Endometrial microvascular endothelial cells (primary cell): ENCODE results near the gene SGTB. TPM values are rescaled to one million over a fixed set of nuclear protein-coding genes. Genes with fewer than 3 reads are reported as not detected.

ENCODE experiments used
- in situ Hi-C: cut with HindIII; loops from 2 replicates; pipeline ENCODE4 v1.10.0; 2017; ENCODE audit warnings: low sequenced_read_pairs, low pct_unique_long_range_greater_than_20kb; ENCODE audit errors: inconsistent ontology term
- total RNA-seq: library from RNA; depleted of rRNA; stranded (reverse); fragments of >200 nt; gene quantifications from one replicate; pipeline ENCODE4 v1.2.3, GENCODE V29; 2015; ENCODE audit errors: inconsistent ontology term

SGTB gene, protein sequence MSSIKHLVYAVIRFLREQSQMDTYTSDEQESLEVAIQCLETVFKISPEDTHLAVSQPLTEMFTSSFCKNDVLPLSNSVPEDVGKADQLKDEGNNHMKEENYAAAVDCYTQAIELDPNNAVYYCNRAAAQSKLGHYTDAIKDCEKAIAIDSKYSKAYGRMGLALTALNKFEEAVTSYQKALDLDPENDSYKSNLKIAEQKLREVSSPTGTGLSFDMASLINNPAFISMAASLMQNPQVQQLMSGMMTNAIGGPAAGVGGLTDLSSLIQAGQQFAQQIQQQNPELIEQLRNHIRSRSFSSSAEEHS
- total RNA-seq: 13.9 TPM

DNA sequence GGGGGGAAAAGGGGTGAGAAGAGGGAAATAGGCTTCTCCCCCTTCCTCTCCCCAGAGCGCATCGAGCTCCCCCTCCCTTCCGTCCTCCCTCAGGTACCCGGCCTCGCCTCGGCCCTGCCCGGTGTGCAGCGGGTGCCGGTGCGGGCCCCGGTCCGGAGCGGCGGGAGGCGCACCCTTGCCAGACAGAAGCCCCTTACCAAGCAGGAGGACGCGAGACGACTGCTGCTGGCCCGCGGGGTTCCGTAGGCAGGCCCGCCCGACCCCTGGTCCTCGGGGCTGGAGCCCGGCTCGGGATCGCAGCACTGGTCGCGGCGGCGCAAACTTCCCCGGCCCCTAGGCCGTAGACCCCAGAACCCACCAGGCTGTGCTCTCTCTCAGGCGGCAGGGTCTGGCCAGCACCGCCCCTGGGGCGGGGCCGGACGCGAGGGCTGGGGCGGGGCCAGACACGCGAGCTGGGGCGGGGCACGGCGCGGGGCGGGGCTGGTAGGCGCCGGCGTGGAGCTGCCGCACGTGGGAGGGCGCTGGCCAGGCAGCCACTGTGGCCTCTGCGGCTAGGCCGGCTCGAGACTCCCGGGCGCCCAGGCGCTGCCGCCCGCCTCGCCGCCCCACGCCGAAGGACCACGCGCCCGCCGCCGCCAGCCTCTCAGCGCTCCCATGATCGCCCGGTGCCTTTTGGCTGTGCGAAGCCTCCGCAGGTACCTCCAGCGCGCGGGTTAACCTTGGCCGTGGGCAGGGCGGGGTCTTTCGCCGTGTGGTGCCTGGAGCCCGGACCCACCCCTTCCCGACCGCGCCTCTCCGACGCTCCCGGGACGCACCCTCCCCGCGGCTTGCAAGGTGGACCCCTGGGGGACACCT, at the start of gene SGTB, which contains the start of gene NLN:
TSS of gene SGTB (minus strand) at position 390 of the 855 bp plus-strand sequence. CDS start 1,302 bp downstream, outside the sequence.
TSS of gene NLN (plus strand) at position 486 of the 855 bp plus-strand sequence. CDS start at position 655, 169 bp downstream.
- in situ Hi-C loops: no loop called here

DNA sequence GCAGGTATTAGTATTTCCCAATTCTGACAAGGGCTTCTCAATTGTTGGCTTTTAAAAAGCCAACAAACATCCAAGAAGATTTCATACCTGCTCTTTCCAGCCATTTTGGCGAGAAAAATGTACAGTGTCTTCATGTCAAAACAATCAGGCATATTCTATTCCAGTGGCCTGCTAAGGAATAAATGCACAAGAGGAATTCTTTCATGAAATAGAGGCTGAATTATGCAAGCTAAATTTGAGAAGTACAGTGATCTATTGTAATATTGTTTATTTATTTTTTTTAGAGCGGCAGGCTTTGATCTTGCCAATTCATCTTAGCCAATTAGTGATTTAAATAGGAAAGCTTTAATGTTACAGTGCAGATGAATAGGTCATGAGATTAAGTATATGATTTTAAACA, 49.4 kb upstream of the SGTB start:
- in situ Hi-C loops: no loop called here

- in situ Hi-C loops: no loop called here
Measured at GRCh38 chr5:65769539-65769938, 47.6 kb upstream of the SGTB start.

DNA sequence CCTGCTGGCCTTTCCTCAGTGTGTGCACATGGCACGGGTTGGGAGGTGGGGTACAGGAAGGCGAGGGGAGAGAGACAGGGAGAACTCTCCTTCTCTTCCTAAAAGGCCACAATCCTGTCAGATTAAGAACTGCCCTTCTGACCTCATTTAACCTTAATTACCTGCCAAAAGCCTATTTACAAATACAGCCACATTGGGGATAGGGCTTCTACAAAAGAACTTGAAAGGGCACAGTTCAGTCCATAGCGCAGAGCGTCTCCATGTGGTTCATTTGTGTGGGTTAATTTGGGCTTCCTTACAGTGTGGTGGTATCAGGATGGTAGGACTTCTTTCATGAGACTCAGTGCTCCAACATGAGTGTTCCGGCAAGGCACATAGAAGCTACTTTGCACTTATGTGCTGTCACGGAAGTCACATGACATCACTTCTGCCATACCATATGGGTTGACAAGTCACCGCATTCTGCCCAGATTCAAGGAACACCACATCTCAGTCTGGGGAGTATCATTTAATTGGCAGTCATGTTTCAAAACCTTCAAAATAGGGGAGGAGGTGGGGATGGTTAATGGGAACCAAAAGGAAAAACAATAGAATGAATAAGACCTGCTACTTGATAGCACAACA, 46.9 kb upstream of the SGTB start:
- in situ Hi-C loops: no loop called here

GRCh38 chr5:65767565-65767964, 45.7 kb upstream of the SGTB start:
- in situ Hi-C loops: no loop called here

DNA sequence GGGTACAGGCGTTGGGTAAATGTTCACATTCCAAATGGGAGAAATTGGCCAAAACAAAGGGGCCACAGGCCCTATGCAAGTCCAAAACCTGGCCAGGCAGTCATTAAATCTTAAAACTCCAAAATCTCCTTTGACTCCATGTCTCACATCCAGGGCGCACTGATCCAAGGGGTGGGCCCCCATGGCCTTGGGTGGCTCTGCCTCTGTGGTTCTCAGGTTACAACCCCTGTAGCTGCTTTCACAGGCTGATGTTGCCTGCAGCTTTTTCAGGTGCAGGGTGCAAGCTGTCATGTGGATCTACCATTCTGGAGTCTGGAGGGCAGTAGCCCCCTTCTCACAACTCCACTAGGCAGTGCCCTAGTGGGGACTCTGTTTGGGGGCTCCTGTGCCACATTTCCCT, 44.9 kb upstream of the SGTB start:
- in situ Hi-C loops: no loop called here

GRCh38 chr5:65766175-65766574, 44.3 kb upstream of the SGTB start:
- in situ Hi-C loops: no loop called here

- in situ Hi-C loops: no loop called here
Measured at GRCh38 chr5:65765582-65765981, 43.7 kb upstream of the SGTB start.

DNA sequence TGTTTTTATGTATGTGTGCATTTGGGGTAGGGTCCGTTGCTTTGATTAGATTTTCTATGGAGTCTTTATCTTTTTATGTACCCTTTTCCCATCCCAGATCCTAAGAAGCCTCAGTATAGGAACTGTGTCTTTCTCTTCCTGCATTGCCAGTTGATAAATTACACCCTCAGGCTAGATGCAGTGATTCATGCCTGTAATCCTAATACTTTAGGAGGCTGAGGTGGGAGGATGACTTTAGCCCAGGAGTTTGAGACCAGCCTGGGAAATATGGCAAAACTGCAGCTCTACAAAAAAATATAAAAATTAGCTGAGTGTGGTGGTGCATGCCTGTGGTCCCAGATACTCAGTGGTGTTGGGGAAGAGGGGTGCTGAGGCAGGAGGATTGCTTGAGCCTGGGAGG, 40.3 kb upstream of the SGTB start:
- in situ Hi-C loops: no loop called here

DNA sequence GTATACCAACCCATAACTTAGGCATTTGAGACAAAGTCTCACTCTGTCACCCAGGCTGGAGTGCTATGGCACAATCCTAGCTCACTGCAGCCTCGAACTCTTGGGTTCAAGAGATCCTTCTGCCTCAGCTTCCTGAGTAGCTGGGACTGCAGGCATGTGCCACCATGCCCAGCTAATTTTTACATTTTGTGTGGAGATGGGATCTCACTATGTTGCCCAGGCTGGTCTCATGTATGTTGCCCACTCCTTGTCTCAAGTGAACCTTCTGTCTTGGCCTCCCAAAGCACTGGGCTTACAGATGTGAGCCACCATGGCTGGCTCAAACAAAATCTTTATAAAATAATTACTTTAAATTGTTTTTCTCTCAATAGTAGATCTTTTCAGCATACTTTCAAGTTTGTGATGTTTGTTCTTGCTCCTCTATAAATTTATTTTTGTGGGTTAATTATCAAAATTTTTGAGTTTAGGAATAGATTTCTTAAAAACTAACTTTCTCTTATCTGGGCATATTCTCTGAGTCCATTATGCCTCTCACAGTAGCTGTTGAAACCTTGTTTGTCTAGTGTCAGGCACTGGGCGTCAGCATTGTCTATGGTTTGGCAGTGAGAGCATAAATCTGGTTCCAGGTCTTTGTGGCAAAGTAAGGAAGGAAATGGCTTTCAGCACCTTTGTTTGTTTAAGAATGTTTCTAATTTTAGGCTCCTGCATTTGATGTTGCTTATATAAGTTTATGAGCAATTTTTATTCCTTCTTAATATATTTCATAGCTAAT, 38.8 kb upstream of the SGTB start:
- in situ Hi-C loops: no loop called here

GRCh38 chr5:65758546-65759144, 36.7 kb upstream of the SGTB start:
- in situ Hi-C loops: no loop called here

DNA sequence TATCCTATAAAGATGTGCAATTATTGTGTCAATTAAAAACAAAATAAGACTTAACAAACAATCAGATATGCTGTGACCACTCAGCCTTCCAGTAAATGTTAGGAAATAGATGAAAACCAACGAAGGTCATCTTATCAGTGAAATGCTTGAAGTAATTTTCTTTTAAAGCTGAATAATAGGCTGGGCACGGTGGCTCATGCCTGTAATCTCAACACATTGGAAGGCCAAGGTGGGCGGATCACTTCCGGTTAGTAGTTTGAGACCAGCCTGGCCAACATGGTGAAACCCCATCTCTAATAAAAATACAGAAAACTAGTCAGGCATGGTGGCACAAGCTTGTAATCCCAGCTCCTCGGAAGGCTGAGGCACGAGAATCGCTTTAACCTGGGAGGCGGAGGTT, 31.3 kb upstream of the SGTB start:
- in situ Hi-C loops: no loop called here

DNA sequence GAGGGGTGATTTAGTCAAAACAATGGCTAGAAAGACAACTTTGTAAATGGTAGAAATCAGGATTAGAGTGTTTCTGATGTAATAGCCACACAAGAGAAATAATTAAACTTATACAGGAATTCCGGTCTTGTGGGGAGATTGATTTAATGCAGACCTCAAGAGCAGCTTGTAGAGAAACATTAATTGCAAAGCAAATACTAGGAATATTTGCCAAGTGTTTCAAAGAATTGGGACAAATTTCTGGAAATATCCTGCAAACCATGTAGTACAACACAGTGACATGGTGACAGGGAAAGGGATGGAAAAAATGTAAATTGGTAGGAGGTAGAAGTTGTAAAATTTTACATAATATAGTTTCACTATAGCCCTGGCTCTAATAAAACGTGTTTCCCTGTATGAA, 29.0 kb upstream of the SGTB start:
- in situ Hi-C loops: no loop called here

GRCh38 chr5:65749956-65750355, 28.0 kb upstream of the SGTB start:
- in situ Hi-C loops: no loop called here

DNA sequence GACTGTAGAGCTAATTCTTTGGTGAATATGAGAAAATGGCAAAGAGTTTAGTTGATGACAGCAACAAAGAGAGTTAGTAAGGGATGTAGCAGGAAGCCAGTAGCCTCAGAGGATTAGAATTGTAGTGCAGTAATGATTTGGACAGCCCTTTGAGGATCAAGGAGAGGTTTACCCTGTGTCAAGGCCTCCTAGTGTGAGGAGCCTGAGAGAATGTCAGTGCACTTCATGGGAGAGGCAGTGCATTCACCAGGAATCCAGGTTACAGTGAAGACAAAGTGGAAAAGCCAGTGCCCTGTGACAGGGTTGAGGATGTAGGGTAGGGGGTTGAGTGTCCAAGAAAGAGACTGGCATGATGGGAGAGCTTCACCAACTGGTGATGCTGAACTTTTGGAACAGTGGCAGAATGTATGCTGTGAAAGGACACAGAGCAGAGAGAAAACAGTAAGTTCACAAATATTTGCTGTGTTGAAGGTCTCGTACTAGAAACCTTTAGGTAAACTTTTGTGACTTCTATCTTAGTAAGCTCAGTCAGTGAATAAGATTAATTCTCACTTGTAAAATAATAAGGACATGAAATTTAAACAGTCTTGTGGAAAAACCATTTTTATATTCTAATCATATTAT, 27.4 kb upstream of the SGTB start:
- in situ Hi-C loops: no loop called here

DNA sequence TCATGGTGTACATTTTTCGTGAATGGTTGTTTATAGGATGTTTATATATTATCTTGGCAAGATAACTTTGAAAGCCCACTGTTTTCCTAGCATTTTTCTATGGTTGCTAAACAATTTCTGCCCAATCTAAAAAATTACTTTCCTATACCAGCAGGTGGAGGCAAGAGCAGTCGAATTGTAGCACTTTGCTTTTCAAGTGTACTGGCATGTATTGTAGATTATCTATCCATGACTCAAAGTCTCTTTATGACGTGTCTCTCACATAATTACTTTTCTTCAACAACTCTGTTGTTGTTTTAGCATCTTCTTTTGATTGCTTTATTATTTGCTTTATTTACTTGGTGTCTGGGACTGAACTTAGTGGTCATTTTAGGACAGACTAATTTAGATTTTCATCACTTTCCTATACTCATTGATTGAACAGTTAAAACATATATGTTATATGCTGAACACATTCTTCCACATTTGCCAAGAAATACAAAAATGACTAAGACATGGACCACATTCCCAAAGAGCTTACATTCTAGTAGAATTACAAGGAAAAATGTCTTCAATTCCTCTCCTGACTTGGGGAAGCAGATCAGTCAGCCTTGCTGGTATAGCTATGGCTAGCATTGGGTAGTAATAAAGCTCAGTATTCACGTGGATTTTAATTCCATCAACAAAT, 20.8 kb upstream of the SGTB start:
- in situ Hi-C loops: no loop called here

DNA sequence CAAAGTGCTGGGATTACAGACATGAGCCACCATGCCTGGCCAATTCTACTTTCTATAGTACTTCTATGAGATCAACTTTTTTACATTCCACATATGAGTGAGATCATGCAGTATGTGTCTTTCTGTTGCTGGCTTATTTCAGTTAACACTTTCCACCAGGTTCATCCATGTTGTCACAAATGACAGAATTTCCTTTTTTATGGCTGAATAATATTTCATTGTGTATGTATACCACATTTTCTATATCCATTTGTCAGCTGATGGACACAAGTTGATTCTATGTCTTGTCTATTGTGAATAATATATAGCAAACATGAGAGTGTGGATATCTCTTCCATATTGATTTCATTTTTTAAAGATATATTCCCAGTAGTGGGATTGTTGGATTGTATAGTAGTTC, 17.3 kb upstream of the SGTB start:
- in situ Hi-C loops: no loop called here

DNA sequence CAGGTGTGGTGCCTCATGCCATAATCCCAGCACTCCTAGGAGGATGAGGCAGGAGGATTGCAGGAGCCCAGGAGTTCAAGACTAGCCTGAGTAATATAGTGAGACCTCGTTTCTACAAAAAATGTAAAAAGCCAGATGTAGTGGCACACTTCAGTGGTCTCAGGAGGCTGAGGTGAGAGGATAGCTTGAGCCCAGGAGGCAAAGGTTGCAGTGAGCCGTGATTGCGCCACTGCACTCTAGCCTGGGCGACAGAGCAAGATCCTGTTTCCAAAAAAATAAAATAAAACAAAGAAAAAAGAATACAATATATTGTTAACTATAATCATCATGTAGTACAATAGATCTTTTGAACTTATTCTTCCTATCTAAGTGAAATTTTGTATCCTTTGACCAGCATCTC, 16.4 kb upstream of the SGTB start:
- in situ Hi-C loops: no loop called here
